Breast epithelium (tissue), 4 donors: ENCODE results near the gene PLD5. TPM values are rescaled to one million over a fixed set of nuclear protein-coding genes. Genes with fewer than 3 reads are reported as not detected.
A peak's percentile ranks its signal among the peaks of the same experiment; 100 is the strongest.

Source experiments
- DNase-seq, 2 donors: peaks; one replicate each; pipeline ENCODE4 v3.0.0-alpha.2; 2019; ENCODE audit warnings: low spot score in 2 of 2
- H3K27ac ChIP-seq, 2 donors: fragments of 200-600 bp; sonication (generic) in 1 of 2; one replicate each; pipeline ENCODE4 v1.5.1; 2016 to 2019; ENCODE audit warnings: mild to moderate bottlenecking in 1 of 2
- H3K27me3 ChIP-seq, 2 donors: fragments of 200-600 bp; sonication (generic) in 1 of 2; one replicate each; pipeline versions ENCODE4 v1.5.1 to v1.6.0; 2017 to 2019; ENCODE audit warnings: control low read depth in 1 of 2, mild to moderate bottlenecking in 1 of 2
- H3K36me3 ChIP-seq: fragments of 200-600 bp; one replicate; pipeline ENCODE4 v1.5.1; 2019
- H3K4me1 ChIP-seq, 2 donors: fragments of 200-600 bp; sonication (generic); one replicate each; pipeline ENCODE4 v1.5.1; 2016 to 2019; ENCODE audit warnings: control low read depth in 1 of 2
- H3K4me3 ChIP-seq, 3 donors: fragments of 200-600 bp; sonication (generic); 1 replicate in 2 of 3; 2 replicates in 1 of 3; pipeline ENCODE4 v1.5.1; 2016 to 2019; ENCODE audit warnings: mild to moderate bottlenecking in 3 of 3, moderate library complexity in 2 of 3
- H3K9me3 ChIP-seq, 2 donors: fragments of 200-600 bp; sonication (generic) in 1 of 2; one replicate each; pipeline ENCODE4 v1.5.1; 2016 to 2019; ENCODE audit warnings: control low read depth in 1 of 2
- POLR2A ChIP-seq: fragments of 450-650 bp; IDR thresholded peaks from one replicate; pipeline ENCODE4 v1.6.1; 2016; ENCODE audit warnings: antibody characterized with exemption, mild to moderate bottlenecking, moderate library complexity
- POLR2AphosphoS5 ChIP-seq, 3 donors: sonication (generic); formaldehyde crosslinking; IDR thresholded peaks; one replicate each; pipeline ENCODE4 v1.6.1; 2017; ENCODE audit warnings: antibody characterized with exemption in 3 of 3
- intact Hi-C: fragments of 100-400 bp; cut with DNase I; formaldehyde crosslinking; loops from one replicate; pipeline ENCODE4 v1.15.1; 2023; ENCODE audit warnings: low total_unique reads
- total RNA-seq, 3 donors: library from RNA; depleted of rRNA; stranded (reverse); fragments of >200 nt; gene quantifications; one replicate each; pipeline ENCODE4 v1.1.0, GENCODE V29; 2016
- TF ChIP-seq, protein P1 (sequence below), 3 donors: fragments of 450-650 bp; IDR thresholded peaks; one replicate each; pipeline ENCODE4 v1.5.1; 2016 to 2017; ENCODE audit warnings: antibody characterized with exemption in 3 of 3, mild to moderate bottlenecking in 3 of 3, moderate library complexity in 3 of 3

Gene PLD5
- total RNA-seq, 3 donors from 2014 or later: 0.32 to 0.98 (median 0.44) TPM

DNA sequence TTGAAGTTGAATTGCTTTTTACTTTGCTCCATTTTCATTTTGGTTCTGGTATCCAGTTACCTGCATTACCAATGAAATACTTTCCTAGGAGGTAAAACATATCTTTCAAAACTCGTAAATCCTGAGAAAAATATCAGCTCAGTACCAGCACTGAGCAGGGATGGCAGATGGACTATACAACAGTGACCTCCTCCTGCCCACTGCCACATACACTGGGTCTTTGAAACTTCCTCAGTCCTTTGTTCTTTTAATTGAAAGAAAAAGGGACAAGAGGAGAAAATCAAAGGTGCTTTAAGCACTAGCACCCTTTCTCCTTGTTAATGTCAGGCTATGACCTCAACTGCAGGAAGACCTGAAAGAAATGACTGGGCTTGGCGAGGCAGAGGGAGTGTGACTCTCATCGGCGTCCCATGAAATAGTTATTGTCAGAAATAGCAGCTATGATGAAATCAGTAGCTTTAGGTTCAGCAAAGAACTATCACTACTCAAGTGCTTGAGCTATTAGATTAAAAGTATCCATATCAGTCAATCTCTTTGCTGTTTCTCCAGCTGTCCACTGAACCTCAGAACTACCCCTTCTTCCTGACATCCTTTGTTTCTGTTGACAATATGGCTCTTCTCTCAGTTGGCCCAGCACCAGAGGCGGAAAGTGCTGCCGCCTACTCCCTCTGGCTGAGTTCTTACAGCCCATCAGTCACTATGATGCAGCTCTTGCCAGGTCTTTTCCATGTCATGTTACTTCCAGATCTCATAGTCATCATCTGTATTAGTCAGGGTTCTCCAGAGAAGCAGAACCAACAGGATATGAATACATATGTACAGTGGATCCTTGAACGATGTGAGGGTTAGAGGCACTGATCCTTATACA, 318.6 kb downstream of the PLD5 start:
- Histone ChIP-seq H3K27me3 (no peaks in the 10 kb centered on the region), H3K27ac (peak overlapping the region in 1 of 2 donors; percentile 32), H3K4me1 (no peaks in the 10 kb centered on the region), H3K36me3 (no peaks in the 10 kb centered on the region), H3K4me3 (no peak overlapping the region), H3K9me3 (no peaks in the 10 kb centered on the region)
- no peak for DNase-seq
- TF ChIP-seq POLR2AphosphoS5 (IDR thresholded peaks at IDR 0.05) (no peak), POLR2A (no peak)
- TF ChIP-seq, protein P1, sequence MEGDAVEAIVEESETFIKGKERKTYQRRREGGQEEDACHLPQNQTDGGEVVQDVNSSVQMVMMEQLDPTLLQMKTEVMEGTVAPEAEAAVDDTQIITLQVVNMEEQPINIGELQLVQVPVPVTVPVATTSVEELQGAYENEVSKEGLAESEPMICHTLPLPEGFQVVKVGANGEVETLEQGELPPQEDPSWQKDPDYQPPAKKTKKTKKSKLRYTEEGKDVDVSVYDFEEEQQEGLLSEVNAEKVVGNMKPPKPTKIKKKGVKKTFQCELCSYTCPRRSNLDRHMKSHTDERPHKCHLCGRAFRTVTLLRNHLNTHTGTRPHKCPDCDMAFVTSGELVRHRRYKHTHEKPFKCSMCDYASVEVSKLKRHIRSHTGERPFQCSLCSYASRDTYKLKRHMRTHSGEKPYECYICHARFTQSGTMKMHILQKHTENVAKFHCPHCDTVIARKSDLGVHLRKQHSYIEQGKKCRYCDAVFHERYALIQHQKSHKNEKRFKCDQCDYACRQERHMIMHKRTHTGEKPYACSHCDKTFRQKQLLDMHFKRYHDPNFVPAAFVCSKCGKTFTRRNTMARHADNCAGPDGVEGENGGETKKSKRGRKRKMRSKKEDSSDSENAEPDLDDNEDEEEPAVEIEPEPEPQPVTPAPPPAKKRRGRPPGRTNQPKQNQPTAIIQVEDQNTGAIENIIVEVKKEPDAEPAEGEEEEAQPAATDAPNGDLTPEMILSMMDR (IDR thresholded peaks at IDR 0.05): no peak
- intact Hi-C loops: no loop called here

DNA sequence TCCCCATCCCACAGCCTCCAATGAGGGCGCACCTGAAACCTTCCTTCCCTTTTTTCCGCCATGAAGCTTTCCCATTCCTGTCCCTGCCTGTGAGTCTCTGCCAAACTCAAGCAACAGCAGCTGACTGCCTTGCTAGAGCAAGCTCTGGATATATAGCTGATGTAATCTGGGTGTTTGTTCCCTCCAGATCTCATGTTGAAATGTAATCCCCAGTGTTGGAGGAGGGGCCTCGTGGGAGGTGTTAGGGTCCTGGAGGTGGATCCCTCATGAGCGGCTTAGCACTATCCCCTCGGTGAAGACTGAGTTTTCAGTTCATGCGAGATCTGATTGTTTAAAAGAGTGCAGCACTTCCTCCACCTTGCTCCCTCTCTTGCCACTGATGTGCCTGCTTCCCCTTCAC, 321.2 kb downstream of the PLD5 start:
- intact Hi-C loops: no loop called here
- DNase-seq: no peak
- Histone ChIP-seq H3K27me3 (no peaks in the 10 kb centered on the region), H3K9me3 (no peaks in the 10 kb centered on the region), H3K4me3 (no peak overlapping the region), H3K27ac (no peak overlapping the region), H3K4me1 (no peaks in the 10 kb centered on the region), H3K36me3 (no peaks in the 10 kb centered on the region)
- no peak for TF ChIP-seq POLR2A
- TF ChIP-seq, protein P1 (IDR thresholded peaks at IDR 0.05): no peak
- no peak for TF ChIP-seq POLR2AphosphoS5 (IDR thresholded peaks at IDR 0.05)

- Histone ChIP-seq H3K27ac (no peak overlapping the region), H3K27me3 (no peaks in the 10 kb centered on the region), H3K9me3 (no peaks in the 10 kb centered on the region), H3K4me3 (no peak overlapping the region), H3K4me1 (no peaks in the 10 kb centered on the region), H3K36me3 (no peaks in the 10 kb centered on the region)
- DNase-seq: no peak
- intact Hi-C loops: no loop called here
- TF ChIP-seq POLR2A: no peak
- no peak for TF ChIP-seq POLR2AphosphoS5 (IDR thresholded peaks at IDR 0.05)
- TF ChIP-seq, protein P1 (IDR thresholded peaks at IDR 0.05): no peak
These were observed 323.4 kb downstream of the PLD5 start for GRCh38 chr1:242201090-242201489.

- TF ChIP-seq, protein P1 (IDR thresholded peaks at IDR 0.05): no peak
- no peak for TF ChIP-seq POLR2AphosphoS5 (IDR thresholded peaks at IDR 0.05)
- TF ChIP-seq POLR2A: no peak
- no peaks in the 10 kb centered on the region for H3K27me3 ChIP-seq
- no peak overlapping the region for H3K4me3 ChIP-seq
- intact Hi-C loops: no loop called here
- DNase-seq: no peak
- no peaks in the 10 kb centered on the region for H3K36me3 ChIP-seq
- H3K9me3 ChIP-seq: no peaks in the 10 kb centered on the region
- H3K27ac ChIP-seq: peak overlapping the region; percentile 2 to 63
- no peaks in the 10 kb centered on the region for H3K4me1 ChIP-seq
These were observed 324.6 kb downstream of the PLD5 start for GRCh38 chr1:242199776-242200458.
